Naive thymus-derived CD8-positive, alpha-beta T cell (primary cell): ENCODE measurements around the gene NRG2. TPM values are rescaled to one million over a fixed set of nuclear protein-coding genes. Genes with fewer than 3 reads are reported as not detected.

Experiments used
- ATAC-seq, 2 donors: fragments of 150-1000 bp; cut with Tn5 transposase in 1 of 2; sonication (Bioruptor Pico), chemical (Tn5 transposase) in 1 of 2; 1 replicate in 1 of 2; 2 replicates in 1 of 2; pipeline ENCODE4 v1.10.0; 2021; ENCODE audit warnings: mild to moderate bottlenecking in 2 of 2, moderate library complexity in 2 of 2
- POLR2A ChIA-PET: fragments of 350-600 bp; sonication (Branson Sonifier 250); formaldehyde crosslinking; loops from one replicate; lab custom pipeline; 2021; ENCODE audit warnings: antibody characterized with exemption; lab: Charles Lee
- DNase-seq, 10 donors: peaks; one replicate each; pipeline versions ENCODE4 v3.0.0 to v3.0.0-alpha.2; 2020 to 2022
- H3K27ac Mint-ChIP-seq, 10 donors: one replicate each; pipeline ENCODE4 v1.8.0; 2020 to 2022; ENCODE audit warnings: mild to moderate bottlenecking in 10 of 10, mixed read lengths in 10 of 10, moderate library complexity in 4 of 10, inconsistent platforms in 1 of 10
- H3K27me3 Mint-ChIP-seq, 5 donors: one replicate each; pipeline ENCODE4 v1.8.0; 2021 to 2022; ENCODE audit warnings: mixed read lengths in 5 of 5
- H3K36me3 Mint-ChIP-seq, 3 donors: one replicate each; pipeline ENCODE4 v1.8.0; 2020 to 2022; ENCODE audit warnings: mixed read lengths in 3 of 3, mild to moderate bottlenecking in 2 of 3, inconsistent platforms in 1 of 3
- H3K4me1 Mint-ChIP-seq, 4 donors: one replicate each; pipeline ENCODE4 v1.8.0; 2021 to 2022; ENCODE audit warnings: mixed read lengths in 4 of 4
- H3K4me3 Mint-ChIP-seq, 10 donors: one replicate each; pipeline ENCODE4 v1.8.0; 2020 to 2022; ENCODE audit warnings: mild to moderate bottlenecking in 10 of 10, mixed read lengths in 10 of 10, moderate library complexity in 6 of 10, inconsistent platforms in 1 of 10
- H3K9me3 Mint-ChIP-seq, 9 donors: one replicate each; pipeline ENCODE4 v1.8.0; 2020 to 2022; ENCODE audit warnings: mixed read lengths in 9 of 9, mild to moderate bottlenecking in 3 of 9, inconsistent platforms in 1 of 9, moderate library complexity in 1 of 9
- polyA plus RNA-seq, 3 donors: library from polyadenylated mRNA; unstranded; fragments of 300-500 nt; fragmentation: Illumina TruSeq; gene quantifications; one replicate each; pipeline ENCODE4 v1.2.3, GENCODE V29; 2021
- total RNA-seq, 8 experiments: library from RNA in 2 of 8; stranded (reverse) in 2 of 8; gene quantifications; one replicate each; pipeline ENCODE4 v1.2.3 and lab custom pipeline; 2021 to 2026

The NRG2 gene
- total and polyA plus RNA-seq, 5 experiments from 2014 or later, result 0.04 to 0.47 (median 0.25) TPM

GRCh38 chr5:139903450-139903794 is 139.7 kb downstream of the NRG2 start:
- ATAC-seq (no peak), DNase-seq (peak in 1 of 10 donors; percentile 49)
- Mint-ChIP-seq H3K4me1 (peaks cover 0 to 10% (median 4%) of the 10 kb centered on the region in 4 donors), H3K27me3 (peaks cover 21 to 42% (median 33%) of the 10 kb centered on the region in 5 donors), H3K9me3 (no peaks in the 10 kb centered on the region), H3K36me3 (no peaks in the 10 kb centered on the region), H3K27ac (no peak overlapping the region), H3K4me3 (peak overlapping the region in 9 of 10 donors; percentile 48 to 74 (median 61))
- POLR2A ChIA-PET, result no interaction called here

- H3K9me3 Mint-ChIP-seq, result no peaks in the 10 kb centered on the region
- no peak for DNase-seq
- no peaks in the 10 kb centered on the region for H3K36me3 Mint-ChIP-seq
- peaks cover 21 to 46% (median 33%) of the 10 kb centered on the region in 5 donors for H3K27me3 Mint-ChIP-seq
- H3K27ac Mint-ChIP-seq, result no peak overlapping the region
- no peak overlapping the region for H3K4me3 Mint-ChIP-seq
- no peak for ATAC-seq
- peaks cover 0 to 14% (median 4%) of the 10 kb centered on the region in 4 donors for H3K4me1 Mint-ChIP-seq
- POLR2A ChIA-PET, result no interaction called here
Measured at GRCh38 chr5:139901986-139902385, 141.1 kb downstream of the NRG2 start.

- no peak overlapping the region for H3K27ac Mint-ChIP-seq
- H3K36me3 Mint-ChIP-seq, result no peaks in the 10 kb centered on the region
- POLR2A ChIA-PET, result no interaction called here
- H3K9me3 Mint-ChIP-seq, result no peaks in the 10 kb centered on the region
- H3K4me1 Mint-ChIP-seq, result peaks cover 0 to 14% (median 4%) of the 10 kb centered on the region in 4 donors
- no peak for ATAC-seq
- peaks cover 22 to 51% (median 33%) of the 10 kb centered on the region in 5 donors for H3K27me3 Mint-ChIP-seq
- H3K4me3 Mint-ChIP-seq, result no peak overlapping the region
- DNase-seq, result peak in 1 of 10 donors; percentile 31
Measured at GRCh38 chr5:139901251-139901575, 141.9 kb downstream of the NRG2 start.

- H3K27me3 Mint-ChIP-seq, result peaks cover 22 to 51% (median 33%) of the 10 kb centered on the region in 5 donors
- peak in 1 of 10 donors; percentile 4 for DNase-seq
- no peak overlapping the region for H3K27ac Mint-ChIP-seq
- no peak for ATAC-seq
- H3K9me3 Mint-ChIP-seq, result no peaks in the 10 kb centered on the region
- H3K4me3 Mint-ChIP-seq, result no peak overlapping the region
- POLR2A ChIA-PET, result no interaction called here
- no peaks in the 10 kb centered on the region for H3K36me3 Mint-ChIP-seq
- peaks cover 0 to 14% (median 4%) of the 10 kb centered on the region in 4 donors for H3K4me1 Mint-ChIP-seq
Measured at GRCh38 chr5:139900546-139901250, 142.4 kb downstream of the NRG2 start.

GRCh38 chr5:139898981-139899380 is 144.1 kb downstream of the NRG2 start:
- ATAC-seq, result no peak
- H3K36me3 Mint-ChIP-seq, result no peaks in the 10 kb centered on the region
- POLR2A ChIA-PET, result no interaction called here
- no peak overlapping the region for H3K4me3 Mint-ChIP-seq
- H3K4me1 Mint-ChIP-seq, result peaks cover 0 to 14% (median 4%) of the 10 kb centered on the region in 4 donors
- H3K27me3 Mint-ChIP-seq, result peaks cover 22 to 52% (median 38%) of the 10 kb centered on the region in 5 donors
- no peak for DNase-seq
- H3K9me3 Mint-ChIP-seq, result no peaks in the 10 kb centered on the region
- H3K27ac Mint-ChIP-seq, result peak overlapping the region in 1 of 10 donors; percentile 7

- no peak for ATAC-seq
- no peak overlapping the region for H3K4me3 Mint-ChIP-seq
- H3K36me3 Mint-ChIP-seq, result no peaks in the 10 kb centered on the region
- DNase-seq, result no peak
- POLR2A ChIA-PET, result no interaction called here
- H3K4me1 Mint-ChIP-seq, result peaks cover 0 to 8% (median 1%) of the 10 kb centered on the region in 4 donors
- H3K27me3 Mint-ChIP-seq, result peaks cover 22 to 52% (median 35%) of the 10 kb centered on the region in 5 donors
- H3K27ac Mint-ChIP-seq, result no peak overlapping the region
- no peaks in the 10 kb centered on the region for H3K9me3 Mint-ChIP-seq
Measured at GRCh38 chr5:139897982-139898381, 145.1 kb downstream of the NRG2 start.

GRCh38 chr5:139897342-139897741 is 145.8 kb downstream of the NRG2 start:
- DNase-seq (peak in 1 of 10 donors; percentile 14), ATAC-seq (no peak)
- Mint-ChIP-seq H3K27ac (peak overlapping the region in 1 of 10 donors; percentile 63), H3K9me3 (no peaks in the 10 kb centered on the region), H3K27me3 (peaks cover 16 to 49% (median 31%) of the 10 kb centered on the region in 5 donors), H3K4me1 (peaks cover 0 to 8% (median under 1%) of the 10 kb centered on the region in 4 donors), H3K4me3 (peak overlapping the region in 1 of 10 donors; percentile 2), H3K36me3 (no peaks in the 10 kb centered on the region)
- POLR2A ChIA-PET, result no interaction called here

- Mint-ChIP-seq H3K27me3 (peaks cover 16 to 47% (median 29%) of the 10 kb centered on the region in 5 donors), H3K4me1 (peaks cover 0 to 8% (median under 1%) of the 10 kb centered on the region in 4 donors), H3K27ac (peak overlapping the region in 1 of 10 donors; percentile 63), H3K4me3 (no peak overlapping the region), H3K9me3 (no peaks in the 10 kb centered on the region), H3K36me3 (no peaks in the 10 kb centered on the region)
- POLR2A ChIA-PET, result no interaction called here
- no peak for ATAC-seq
- DNase-seq, result no peak
Measured at GRCh38 chr5:139896718-139897117, 146.4 kb downstream of the NRG2 start.

GRCh38 chr5:139895647-139896046 is 147.5 kb downstream of the NRG2 start:
- no peak for ATAC-seq
- Mint-ChIP-seq H3K27ac (peak overlapping the region in 1 of 10 donors; percentile 24), H3K27me3 (peaks cover 9 to 43% (median 22%) of the 10 kb centered on the region in 5 donors), H3K4me3 (no peak overlapping the region), H3K9me3 (peaks cover 0 to 2% (median 0%) of the 10 kb centered on the region in 9 donors), H3K4me1 (peaks cover 0 to 8% (median 0%) of the 10 kb centered on the region in 4 donors), H3K36me3 (no peaks in the 10 kb centered on the region)
- DNase-seq, result no peak
- POLR2A ChIA-PET, result no interaction called here

- peaks cover 9 to 42% (median 22%) of the 10 kb centered on the region in 5 donors for H3K27me3 Mint-ChIP-seq
- no peak for ATAC-seq
Measured at GRCh38 chr5:139895046-139895445, 148.1 kb downstream of the NRG2 start.

GRCh38 chr5:139893873-139894272 is 149.2 kb downstream of the NRG2 start:
- Mint-ChIP-seq H3K4me1 (peaks cover 0 to 7% (median 0%) of the 10 kb centered on the region in 4 donors), H3K27me3 (peaks cover 7 to 37% (median 20%) of the 10 kb centered on the region in 5 donors), H3K27ac (no peak overlapping the region), H3K36me3 (no peaks in the 10 kb centered on the region), H3K9me3 (peaks cover 0 to 2% (median 0%) of the 10 kb centered on the region in 9 donors), H3K4me3 (no peak overlapping the region)
- POLR2A ChIA-PET, result no interaction called here
- DNase-seq, result peak in 1 of 10 donors; percentile 15
- no peak for ATAC-seq

More at GRCh38 chr5:139895046-139895445, 148.1 kb downstream of the NRG2 start:
- Mint-ChIP-seq H3K36me3 (no peaks in the 10 kb centered on the region), H3K4me1 (peaks cover 0 to 8% (median 0%) of the 10 kb centered on the region in 4 donors), H3K9me3 (peaks cover 0 to 2% (median 0%) of the 10 kb centered on the region in 9 donors), H3K27ac (no peak overlapping the region), H3K4me3 (no peak overlapping the region)
- DNase-seq, result peak in 1 of 10 donors; percentile 36
- POLR2A ChIA-PET, result no interaction called here

GRCh38 chr5:139889410-139889809 is 153.7 kb downstream of the NRG2 start:
- Mint-ChIP-seq H3K4me1 (peaks cover 0 to 5% (median 0%) of the 10 kb centered on the region in 4 donors), H3K36me3 (no peaks in the 10 kb centered on the region), H3K4me3 (no peak overlapping the region), H3K27ac (no peak overlapping the region), H3K9me3 (peaks cover 0 to 2% (median 0%) of the 10 kb centered on the region in 9 donors), H3K27me3 (peaks cover 6 to 33% (median 23%) of the 10 kb centered on the region in 5 donors)
- POLR2A ChIA-PET, result no interaction called here
- ATAC-seq (no peak), DNase-seq (no peak)

GRCh38 chr5:139888370-139888769 is 154.7 kb downstream of the NRG2 start:
- DNase-seq (no peak), ATAC-seq (no peak)
- H3K27me3 Mint-ChIP-seq, result peaks cover 7 to 41% (median 22%) of the 10 kb centered on the region in 5 donors
- peaks cover 0 to 5% (median 0%) of the 10 kb centered on the region in 4 donors for H3K4me1 Mint-ChIP-seq
- POLR2A ChIA-PET, result no interaction called here
- no peak overlapping the region for H3K4me3 Mint-ChIP-seq
- H3K36me3 Mint-ChIP-seq, result no peaks in the 10 kb centered on the region
- no peak overlapping the region for H3K27ac Mint-ChIP-seq
- peaks cover 0 to 2% (median 0%) of the 10 kb centered on the region in 9 donors for H3K9me3 Mint-ChIP-seq
